Breast epithelium (tissue), 4 donors: ENCODE results near the gene NR2F1. TPM values are rescaled to one million over a fixed set of nuclear protein-coding genes. Genes with fewer than 3 reads are reported as not detected.

Experiments
- DNase-seq, 2 donors: peaks; one replicate each; pipeline ENCODE4 v3.0.0-alpha.2; 2019; ENCODE audit warnings: low spot score in 2 of 2
- H3K27ac ChIP-seq, 2 donors: fragments of 200-600 bp; sonication (generic) in 1 of 2; one replicate each; pipeline ENCODE4 v1.5.1; 2016 to 2019; ENCODE audit warnings: mild to moderate bottlenecking in 1 of 2
- H3K27me3 ChIP-seq, 2 donors: fragments of 200-600 bp; sonication (generic) in 1 of 2; one replicate each; pipeline versions ENCODE4 v1.5.1 to v1.6.0; 2017 to 2019; ENCODE audit warnings: control low read depth in 1 of 2, mild to moderate bottlenecking in 1 of 2
- H3K36me3 ChIP-seq: fragments of 200-600 bp; one replicate; pipeline ENCODE4 v1.5.1; 2019
- H3K4me1 ChIP-seq, 2 donors: fragments of 200-600 bp; sonication (generic); one replicate each; pipeline ENCODE4 v1.5.1; 2016 to 2019; ENCODE audit warnings: control low read depth in 1 of 2
- H3K4me3 ChIP-seq, 3 donors: fragments of 200-600 bp; sonication (generic); 1 replicate in 2 of 3; 2 replicates in 1 of 3; pipeline ENCODE4 v1.5.1; 2016 to 2019; ENCODE audit warnings: mild to moderate bottlenecking in 3 of 3, moderate library complexity in 2 of 3
- H3K9me3 ChIP-seq, 2 donors: fragments of 200-600 bp; sonication (generic) in 1 of 2; one replicate each; pipeline ENCODE4 v1.5.1; 2016 to 2019; ENCODE audit warnings: control low read depth in 1 of 2
- CTCF ChIP-seq, 3 donors: fragments of 450-650 bp; IDR thresholded peaks; one replicate each; pipeline ENCODE4 v1.5.1; 2016 to 2017; ENCODE audit warnings: antibody characterized with exemption in 3 of 3, mild to moderate bottlenecking in 3 of 3, moderate library complexity in 3 of 3
- POLR2A ChIP-seq: fragments of 450-650 bp; IDR thresholded peaks from one replicate; pipeline ENCODE4 v1.6.1; 2016; ENCODE audit warnings: antibody characterized with exemption, mild to moderate bottlenecking, moderate library complexity
- POLR2AphosphoS5 ChIP-seq, 3 donors: sonication (generic); formaldehyde crosslinking; IDR thresholded peaks; one replicate each; pipeline ENCODE4 v1.6.1; 2017; ENCODE audit warnings: antibody characterized with exemption in 3 of 3
- intact Hi-C: fragments of 100-400 bp; cut with DNase I; formaldehyde crosslinking; loops from one replicate; pipeline ENCODE4 v1.15.1; 2023; ENCODE audit warnings: low total_unique reads
- total RNA-seq, 3 donors: library from RNA; depleted of rRNA; stranded (reverse); fragments of >200 nt; gene quantifications; one replicate each; pipeline ENCODE4 v1.1.0, GENCODE V29; 2016

NR2F1 gene
- total RNA-seq, 3 donors from 2014 or later = 4.6 to 63.6 (median 59.1) TPM

GRCh38 chr5:93620487-93621326 is 37.7 kb downstream of the NR2F1 start:
- H3K4me3 ChIP-seq = peak overlapping the region; percentile 48 to 88 (median 61)
- no peaks in the 10 kb centered on the region for H3K9me3 ChIP-seq
- H3K4me1 ChIP-seq = no peaks in the 10 kb centered on the region
- no peak for DNase-seq
- H3K36me3 ChIP-seq = no peaks in the 10 kb centered on the region
- TF ChIP-seq POLR2A = no peak
- TF ChIP-seq POLR2AphosphoS5 (IDR thresholded peaks at IDR 0.05) = peak in 1 of 3 donors; percentile 12
- intact Hi-C loops = no loop called here
- H3K27me3 ChIP-seq = no peaks in the 10 kb centered on the region
- peak overlapping the region; percentile 75 to 91 for H3K27ac ChIP-seq

- Histone ChIP-seq H3K27me3 (no peaks in the 10 kb centered on the region), H3K4me1 (no peaks in the 10 kb centered on the region), H3K4me3 (peak overlapping the region; percentile 48 to 88 (median 61)), H3K9me3 (no peaks in the 10 kb centered on the region), H3K36me3 (no peaks in the 10 kb centered on the region), H3K27ac (peak overlapping the region; percentile 75 to 91)
- peak; percentile 36 to 68 for DNase-seq
- TF ChIP-seq POLR2AphosphoS5 (IDR thresholded peaks at IDR 0.05) (peak; percentile 13 to 62 (median 57)), POLR2A (peak; percentile 50), CTCF (IDR thresholded peaks at IDR 0.05) (no peak)
- intact Hi-C loops = no loop called here
Observed at GRCh38 chr5:93621327-93621798, 38.3 kb downstream of the NR2F1 start.

- no peaks in the 10 kb centered on the region for H3K4me1 ChIP-seq
- DNase-seq = no peak
- no peaks in the 10 kb centered on the region for H3K9me3 ChIP-seq
- peak overlapping the region; percentile 75 to 91 for H3K27ac ChIP-seq
- no peaks in the 10 kb centered on the region for H3K27me3 ChIP-seq
- TF ChIP-seq POLR2A (no peak), CTCF (IDR thresholded peaks at IDR 0.05) (no peak), POLR2AphosphoS5 (IDR thresholded peaks at IDR 0.05) (no peak)
- H3K36me3 ChIP-seq = no peaks in the 10 kb centered on the region
- intact Hi-C loops = no loop called here
- peak overlapping the region in 2 of 3 donors; percentile 61 to 88 for H3K4me3 ChIP-seq
Observed at GRCh38 chr5:93622240-93622885, 39.3 kb downstream of the NR2F1 start.

- intact Hi-C loops = no loop called here
- Histone ChIP-seq H3K4me3 (no peak overlapping the region), H3K4me1 (no peaks in the 10 kb centered on the region), H3K27me3 (no peaks in the 10 kb centered on the region), H3K27ac (no peak overlapping the region), H3K9me3 (no peaks in the 10 kb centered on the region), H3K36me3 (no peaks in the 10 kb centered on the region)
- no peak for TF ChIP-seq POLR2A
- no peak for TF ChIP-seq CTCF (IDR thresholded peaks at IDR 0.05)
- no peak for TF ChIP-seq POLR2AphosphoS5 (IDR thresholded peaks at IDR 0.05)
- DNase-seq = no peak
Observed at GRCh38 chr5:93623153-93623552, 40.1 kb downstream of the NR2F1 start.

GRCh38 chr5:93626801-93627200 is 43.8 kb downstream of the NR2F1 start:
- Histone ChIP-seq H3K4me1 (no peaks in the 10 kb centered on the region), H3K4me3 (no peak overlapping the region), H3K27me3 (no peaks in the 10 kb centered on the region), H3K9me3 (no peaks in the 10 kb centered on the region), H3K36me3 (no peaks in the 10 kb centered on the region), H3K27ac (no peak overlapping the region)
- TF ChIP-seq POLR2AphosphoS5 (IDR thresholded peaks at IDR 0.05) (no peak), CTCF (IDR thresholded peaks at IDR 0.05) (no peak), POLR2A (no peak)
- intact Hi-C loops = no loop called here
- no peak for DNase-seq
